ENCODE results near the gene ANKRD40.
"Not testable (repeated sequence)": the region's sequence is repeated elsewhere in the genome, so short reads cannot be mapped to it uniquely, and the experiment has no call there.

Gene ANKRD40

GRCh38 chr17:50710025-50710424 lies 2.3 kb upstream of the ANKRD40 start:
- no peak for DNase-seq

- DNase-seq = not testable (repeated sequence)
These were observed 1.3 kb upstream of the ANKRD40 start for GRCh38 chr17:50709053-50709452.

GRCh38 chr17:50708050-50709000 lies 611 bp upstream of the ANKRD40 start:
- DNase-seq = peak; percentile 32

DNA sequence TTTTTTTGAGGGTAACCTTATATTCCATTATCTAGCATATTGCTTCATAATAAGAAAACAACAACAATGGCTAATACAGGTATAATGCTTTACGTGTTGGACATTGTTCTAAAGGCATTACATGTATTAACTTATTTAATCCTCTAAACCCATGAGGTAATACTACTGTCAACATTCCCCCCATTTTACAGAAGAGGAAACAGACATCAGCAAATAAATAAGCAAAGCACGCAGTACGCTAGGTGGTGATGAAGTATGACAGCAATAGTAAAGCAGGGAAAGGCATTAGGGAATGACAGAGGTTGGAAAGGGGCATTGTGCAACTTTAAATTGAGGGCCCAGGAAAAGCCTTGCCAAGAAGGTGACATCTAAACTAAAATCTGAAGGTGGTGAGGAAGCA lies 4.6 kb downstream of the ANKRD40 start:
- DNase-seq = no peak

DNA sequence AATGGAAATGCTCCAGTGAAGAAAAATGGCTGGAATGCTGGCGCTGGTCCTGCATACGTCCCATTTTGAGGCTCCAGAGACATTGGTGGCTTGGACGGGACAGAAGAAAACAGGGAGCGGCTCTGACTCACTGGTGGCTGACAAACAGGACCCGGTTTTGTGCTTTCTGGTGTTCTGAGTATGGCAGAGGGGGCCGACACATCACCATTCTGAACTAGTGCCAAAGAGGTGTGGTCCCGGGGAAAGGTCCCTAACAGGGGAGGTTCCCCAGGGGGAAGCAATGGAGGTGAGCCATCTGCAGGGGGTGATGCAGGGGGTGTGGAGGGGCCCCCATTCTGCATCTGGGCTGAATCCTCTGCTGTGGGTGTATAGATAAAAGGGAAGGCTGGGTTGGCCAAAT lies 8.3 kb downstream of the ANKRD40 start:
- no peak for DNase-seq

DNA sequence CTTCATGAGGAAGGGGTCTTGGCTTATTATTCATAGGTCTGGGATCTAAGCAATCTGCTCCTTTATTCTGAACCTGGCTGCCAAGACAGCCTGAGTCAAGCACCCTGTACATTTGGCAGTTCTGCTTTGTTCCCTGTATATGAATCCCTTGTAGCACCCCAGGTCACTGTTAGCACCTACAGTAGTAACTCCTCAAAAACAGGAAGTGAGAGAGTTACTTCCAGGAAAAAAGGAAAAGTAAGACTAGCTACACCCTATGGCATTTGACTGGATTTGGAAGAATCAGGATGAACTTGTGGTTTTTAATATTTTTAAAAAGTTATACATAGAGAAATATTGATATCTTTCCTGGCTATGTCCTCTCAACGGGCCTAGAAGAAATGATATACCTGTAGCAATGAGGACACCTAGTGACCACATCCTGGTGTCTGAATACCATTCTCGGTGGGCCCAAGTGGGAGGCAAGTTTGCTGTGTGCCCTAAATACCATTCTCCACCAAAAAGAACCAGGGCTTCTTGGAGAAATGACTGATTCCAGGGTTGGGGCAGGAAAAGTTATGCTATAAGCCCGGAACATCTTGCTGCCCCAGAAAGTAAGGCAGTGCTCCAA lies 9.9 kb downstream of the ANKRD40 start:
- no peak for DNase-seq

- DNase-seq = no peak
These were observed 10.7 kb downstream of the ANKRD40 start for GRCh38 chr17:50697062-50697461.

DNA sequence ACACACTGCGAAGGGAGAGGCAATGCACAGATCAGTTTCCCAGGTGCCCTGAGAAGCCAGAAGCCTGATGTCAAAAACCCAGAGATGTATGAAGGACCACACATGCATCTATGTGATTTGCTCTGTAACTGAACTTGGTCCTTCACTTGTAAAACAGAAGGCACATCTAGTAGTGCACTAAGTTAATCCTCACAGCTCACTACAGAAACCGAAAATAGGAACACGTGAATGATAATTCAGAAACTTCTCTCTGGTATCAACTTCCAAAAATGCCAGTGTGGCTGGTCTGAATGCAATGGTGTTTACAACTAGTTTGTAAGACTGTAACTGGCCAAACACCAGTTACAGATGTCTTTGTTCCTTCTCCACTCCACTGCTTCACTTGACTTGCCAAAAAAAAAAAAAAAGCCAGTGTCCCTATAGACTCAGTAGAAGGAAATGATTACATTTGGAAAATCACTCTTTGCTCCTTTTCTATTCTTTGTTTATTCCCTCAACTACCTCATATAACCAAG lies 11.3 kb downstream of the ANKRD40 start:
- DNase-seq = no peak

GRCh38 chr17:50693036-50693682 lies 14.6 kb downstream of the ANKRD40 start:
- DNase-seq = no peak

DNA sequence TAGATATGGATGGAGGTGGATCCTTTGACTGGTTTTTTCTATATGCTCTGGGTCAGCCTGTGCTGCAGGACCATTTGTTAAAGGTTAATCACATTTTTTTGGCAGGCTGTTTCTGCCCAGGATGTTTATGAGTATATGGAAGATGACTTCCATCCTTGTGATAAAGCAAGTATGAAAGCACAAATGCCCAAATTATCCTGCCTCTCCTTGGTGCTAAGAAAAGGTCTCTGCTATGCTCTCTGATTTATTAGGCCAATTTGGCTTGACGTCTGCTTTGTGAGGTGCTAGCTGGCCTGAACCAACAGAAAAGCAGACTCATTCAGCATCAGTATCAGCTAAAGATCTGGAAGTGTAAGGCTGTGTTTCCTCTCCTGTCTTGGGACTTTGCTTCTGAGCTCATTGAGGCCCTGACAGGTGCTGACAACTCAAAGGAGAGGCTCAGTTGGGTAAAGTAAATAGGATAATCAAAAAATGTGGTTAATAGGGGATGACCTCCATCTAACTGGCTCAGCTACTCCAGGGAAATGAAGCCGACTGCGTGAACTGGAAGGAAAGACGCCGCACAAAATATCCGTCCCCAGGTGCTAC lies 15.2 kb downstream of the ANKRD40 start:
- DNase-seq = no peak

DNA sequence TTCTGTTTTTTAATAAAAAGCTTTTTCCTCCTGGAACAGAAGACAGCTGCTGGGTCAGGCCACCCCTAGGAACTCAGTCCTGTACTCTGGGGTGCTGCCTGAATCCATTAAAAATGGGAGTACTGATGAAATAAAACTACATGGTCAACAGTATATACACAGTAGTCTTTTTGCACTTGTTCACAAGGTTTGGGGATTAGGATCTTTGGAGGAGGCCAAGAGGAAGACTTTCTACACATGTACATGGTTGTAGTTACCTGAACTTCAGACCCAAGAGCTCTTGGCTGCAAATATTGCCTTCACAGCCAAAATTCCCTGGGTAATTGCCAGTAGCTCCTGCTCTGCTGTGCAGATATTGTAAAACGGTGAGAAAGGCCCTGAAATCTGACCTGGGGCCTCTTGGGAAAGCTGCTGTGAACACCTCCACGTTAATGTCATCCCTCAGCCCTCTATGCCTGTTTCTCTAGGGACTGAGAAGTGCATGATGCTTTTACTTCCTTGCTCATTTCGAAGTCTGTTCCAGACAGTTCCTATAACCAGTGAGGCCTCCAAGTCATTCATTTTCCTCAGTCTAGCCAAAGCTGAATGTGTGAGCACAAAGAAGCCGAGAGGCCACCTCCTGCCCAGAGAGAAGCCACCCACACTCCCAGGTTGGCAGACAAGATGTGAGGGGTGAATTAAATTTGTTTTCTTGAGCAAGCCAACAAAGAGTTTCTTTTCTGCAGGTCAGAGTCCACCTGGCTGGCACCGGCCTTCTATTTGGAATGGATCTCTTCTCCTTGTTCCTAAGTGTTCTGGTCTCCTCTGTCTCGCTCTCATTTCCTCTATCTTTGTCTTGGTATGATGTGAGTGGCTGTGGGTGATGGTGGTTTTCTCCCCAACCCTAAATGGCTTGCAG lies 15.9 kb downstream of the ANKRD40 start:
- DNase-seq = no peak

GRCh38 chr17:50690887-50691549 lies 16.7 kb downstream of the ANKRD40 start:
- DNase-seq = no peak

GRCh38 chr17:50689956-50690886 lies 17.5 kb downstream of the ANKRD40 start:
- DNase-seq = peak; percentile 87

- DNase-seq = peak; percentile 31
These were observed 18.5 kb downstream of the ANKRD40 start for GRCh38 chr17:50689251-50689650.

DNA sequence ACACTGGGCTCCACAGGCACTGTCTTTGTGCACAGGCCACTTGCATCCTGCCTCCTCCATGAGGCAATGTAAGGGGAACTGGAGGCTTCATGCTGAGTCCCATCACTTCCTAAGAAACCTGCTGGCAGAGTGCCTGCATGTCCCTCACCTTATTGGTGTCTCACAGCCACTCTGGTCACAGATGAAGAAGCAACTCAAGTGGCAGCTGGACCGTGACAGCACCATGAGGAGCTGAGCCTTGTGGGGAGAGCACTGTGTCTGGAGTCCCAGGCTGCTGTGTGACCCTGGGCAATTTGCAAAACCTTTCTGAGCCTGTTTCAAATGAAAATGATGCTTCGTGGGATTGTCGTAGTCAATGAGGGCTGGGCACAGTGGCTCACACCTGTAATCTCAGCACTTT lies 19.5 kb downstream of the ANKRD40 start:
- DNase-seq = no peak

GRCh38 chr17:50687200-50688066 lies 20.3 kb downstream of the ANKRD40 start:
- no peak for DNase-seq

GRCh38 chr17:50686494-50687199 lies 21.1 kb downstream of the ANKRD40 start:
- DNase-seq = no peak

DNA sequence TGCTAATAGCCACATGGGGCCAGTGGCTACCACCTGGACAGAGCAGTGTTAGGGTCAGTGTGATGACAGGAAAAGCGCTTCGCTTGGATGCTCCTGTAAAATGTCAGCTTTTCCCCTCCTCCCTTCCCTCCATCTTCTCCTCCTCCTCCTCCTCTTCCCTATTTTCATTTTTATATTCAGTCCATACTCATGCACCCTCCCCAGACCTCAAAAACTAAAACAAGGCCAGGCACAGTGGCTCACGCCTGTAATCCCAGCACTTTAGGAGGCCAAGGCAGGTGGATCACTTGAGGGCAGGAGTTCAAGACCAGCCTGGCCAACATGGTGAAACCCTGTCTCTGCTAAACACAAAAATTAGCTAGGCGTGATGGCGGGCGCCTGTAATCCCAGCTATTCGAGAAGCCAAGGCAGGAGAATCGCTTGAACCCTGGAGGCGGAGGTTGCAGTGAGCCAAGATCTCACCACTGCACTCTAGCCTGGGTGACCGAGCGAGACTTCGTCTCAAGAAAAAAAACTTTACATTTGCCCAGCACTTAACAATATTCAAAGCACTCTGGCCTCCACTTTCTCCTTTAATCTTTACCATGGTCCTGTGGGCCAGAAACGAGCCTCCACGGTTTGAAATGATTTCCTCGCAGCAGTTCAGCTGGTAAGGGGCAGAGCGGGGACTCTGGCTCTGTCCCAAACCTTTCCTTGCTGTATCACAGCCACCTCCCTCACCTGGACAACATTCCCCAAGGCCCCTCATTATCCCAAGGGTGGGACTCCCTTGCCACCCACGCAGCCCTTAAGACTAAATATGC lies 21.8 kb downstream of the ANKRD40 start:
- DNase-seq = no peak
